OCI-LY1 (cell line): Measurements from ENCODE around the gene TMEM45A.

Experiments
- H2AFZ ChIP-seq: fragments of 200-600 bp; sonication (generic), shearing (Covaris generic); 2 replicates; pipeline ENCODE4 v1.6.0; 2014; ENCODE audit warnings: antibody characterized with exemption, mild to moderate bottlenecking, low read length
- H3F3A ChIP-seq: fragments of 200-600 bp; sonication (generic), shearing (Covaris generic); 2 replicates; pipeline ENCODE4 v1.6.0; 2014; ENCODE audit warnings: mild to moderate bottlenecking, antibody characterized with exemption, low read length, moderate library complexity; ENCODE audit not compliant: insufficient read depth
- H3K27ac ChIP-seq: fragments of 200-600 bp; sonication (generic); 2 replicates; pipeline ENCODE4 v1.5.1; 2014; ENCODE audit warnings: low read length, mixed run types, mild to moderate bottlenecking, low read depth; ENCODE audit not compliant: poor library complexity, severe bottlenecking
- H3K27me3 ChIP-seq: fragments of 200-600 bp; sonication (generic); 2 replicates; pipeline ENCODE4 v1.6.0; 2014; ENCODE audit warnings: antibody characterized with exemption, mild to moderate bottlenecking, low read length, moderate library complexity; ENCODE audit not compliant: insufficient read depth
- H3K36me3 ChIP-seq: fragments of 200-600 bp; sonication (generic); 2 replicates; pipeline ENCODE4 v1.6.1; 2014; ENCODE audit warnings: mild to moderate bottlenecking, antibody characterized with exemption, low read length, moderate library complexity, mixed read lengths; ENCODE audit not compliant: insufficient read depth
- H3K4me1 ChIP-seq: fragments of 200-600 bp; sonication (generic); 2 replicates; pipeline ENCODE4 v1.5.1; 2014; ENCODE audit warnings: mild to moderate bottlenecking, low read length, moderate library complexity; ENCODE audit not compliant: insufficient read depth, severe bottlenecking
- H3K4me2 ChIP-seq: fragments of 200-600 bp; sonication (generic), shearing (Covaris generic); 2 replicates; pipeline ENCODE4 v1.6.1; 2014; ENCODE audit warnings: low read length
- H3K4me3 ChIP-seq: fragments of 200-600 bp; sonication (generic); 2 replicates; pipeline ENCODE4 v1.5.1; 2014; ENCODE audit warnings: low read length, low read depth, mild to moderate bottlenecking, mixed read lengths; ENCODE audit not compliant: poor library complexity, severe bottlenecking
- H3K79me2 ChIP-seq: fragments of 200-600 bp; shearing (Covaris generic); 2 replicates; pipeline ENCODE4 v1.6.1; 2016; ENCODE audit warnings: mixed run types, low read length, mixed read lengths; ENCODE audit not compliant: insufficient read depth
- H3K9ac ChIP-seq: fragments of 200-600 bp; sonication (generic), shearing (Covaris generic); 2 replicates; pipeline ENCODE4 v1.6.1; 2014; ENCODE audit warnings: mild to moderate bottlenecking, low read length, mixed read lengths
- H3K9me2 ChIP-seq: fragments of 200-600 bp; sonication (generic), shearing (Covaris generic); 2 replicates; pipeline ENCODE4 v1.6.1; 2014; ENCODE audit warnings: low read depth, mild to moderate bottlenecking, low read length, mixed read lengths
- H3K9me3 ChIP-seq: fragments of 200-600 bp; shearing (Covaris generic); 2 replicates; pipeline ENCODE4 v1.6.1; 2014; ENCODE audit warnings: low read length, mixed read lengths
- H4K20me1 ChIP-seq: fragments of 200-600 bp; sonication (generic), shearing (Covaris generic); 2 replicates; pipeline ENCODE4 v1.6.0; 2016; ENCODE audit warnings: mild to moderate bottlenecking, low read length; ENCODE audit not compliant: insufficient read depth
- CTCF ChIP-seq: fragments of 200-600 bp; sonication (generic), shearing (Covaris generic); IDR thresholded peaks from 2 replicates; pipeline ENCODE4 v1.5.1; 2017; ENCODE audit warnings: mild to moderate bottlenecking, antibody characterized with exemption, low read length, moderate library complexity, mixed read lengths
- EZH2 ChIP-seq: fragments of 200-600 bp; sonication (generic), shearing (Covaris generic); IDR thresholded peaks from 2 replicates; pipeline ENCODE4 v1.8.0; 2017; ENCODE audit warnings: borderline replicate concordance, mixed run types, mild to moderate bottlenecking, antibody characterized with exemption, low read length, moderate library complexity, mixed read lengths

Gene TMEM45A

DNA sequence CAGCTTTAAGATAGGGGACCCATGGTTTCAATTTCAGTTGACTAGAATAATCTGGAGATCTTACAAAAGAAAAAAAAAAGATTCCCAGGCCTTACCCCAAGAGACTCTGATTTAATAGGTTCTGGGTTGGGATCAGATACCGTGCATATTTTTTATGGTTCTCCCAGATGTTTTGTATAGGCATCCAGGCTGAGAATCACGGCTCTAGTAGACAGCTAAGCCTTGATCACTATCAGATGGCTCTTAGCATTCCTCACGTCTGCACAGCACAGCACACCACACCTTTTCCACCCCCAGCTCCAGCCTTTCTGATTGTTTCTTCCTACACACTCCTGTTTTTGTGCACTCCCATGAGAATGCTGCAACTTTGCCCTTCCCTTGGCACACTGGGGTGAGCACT is 40.8 kb downstream of the TMEM45A start:
- no peaks in the 10 kb centered on the region for H3K79me2 ChIP-seq
- no peaks in the 10 kb centered on the region for H3F3A ChIP-seq
- H3K9me2 ChIP-seq = no peaks in the 10 kb centered on the region
- no peaks in the 10 kb centered on the region for H3K36me3 ChIP-seq
- H3K9ac ChIP-seq = no peak overlapping the region
- H3K4me2 ChIP-seq = no peak overlapping the region
- no peaks in the 10 kb centered on the region for H3K9me3 ChIP-seq
- no peaks in the 10 kb centered on the region for H3K4me1 ChIP-seq
- TF ChIP-seq CTCF (no peak), EZH2 (no peak)
- no peak overlapping the region for H3K27ac ChIP-seq
- H4K20me1 ChIP-seq = no peaks in the 10 kb centered on the region
- H3K27me3 ChIP-seq = no peaks in the 10 kb centered on the region
- no peak overlapping the region for H2AFZ ChIP-seq
- no peak overlapping the region for H3K4me3 ChIP-seq

- no peaks in the 10 kb centered on the region for H3K9me2 ChIP-seq
- H3K9me3 ChIP-seq = no peaks in the 10 kb centered on the region
- TF ChIP-seq EZH2 (no peak), CTCF (no peak)
- no peaks in the 10 kb centered on the region for H3K36me3 ChIP-seq
- no peak overlapping the region for H3K4me2 ChIP-seq
- H3F3A ChIP-seq = no peaks in the 10 kb centered on the region
- no peak overlapping the region for H2AFZ ChIP-seq
- H3K9ac ChIP-seq = no peak overlapping the region
- H3K4me1 ChIP-seq = no peaks in the 10 kb centered on the region
- H3K4me3 ChIP-seq = no peak overlapping the region
- no peaks in the 10 kb centered on the region for H3K27me3 ChIP-seq
- no peak overlapping the region for H3K27ac ChIP-seq
- H3K79me2 ChIP-seq = no peaks in the 10 kb centered on the region
- H4K20me1 ChIP-seq = no peaks in the 10 kb centered on the region
These were observed 43.2 kb downstream of the TMEM45A start for GRCh38 chr3:100535610-100535943.

- Histone ChIP-seq H3K4me1 (no peaks in the 10 kb centered on the region), H3K27ac (no peak overlapping the region), H4K20me1 (no peaks in the 10 kb centered on the region), H3K36me3 (no peaks in the 10 kb centered on the region), H3F3A (no peaks in the 10 kb centered on the region), H3K9me2 (no peaks in the 10 kb centered on the region), H3K4me2 (no peak overlapping the region), H2AFZ (no peak overlapping the region), H3K27me3 (no peaks in the 10 kb centered on the region), H3K9me3 (no peaks in the 10 kb centered on the region), H3K9ac (no peak overlapping the region), H3K4me3 (no peak overlapping the region), H3K79me2 (no peaks in the 10 kb centered on the region)
- TF ChIP-seq CTCF (no peak), EZH2 (no peak)
These were observed 43.7 kb downstream of the TMEM45A start for GRCh38 chr3:100536093-100536492.
